Measurements from ENCODE around the gene PRMT2. TPM values are rescaled to one million over a fixed set of nuclear protein-coding genes. Genes with fewer than 3 reads are reported as not detected.

PRMT2 gene
- total RNA-seq, 1 experiment from 2014 or later, result 86.4 TPM

DNA sequence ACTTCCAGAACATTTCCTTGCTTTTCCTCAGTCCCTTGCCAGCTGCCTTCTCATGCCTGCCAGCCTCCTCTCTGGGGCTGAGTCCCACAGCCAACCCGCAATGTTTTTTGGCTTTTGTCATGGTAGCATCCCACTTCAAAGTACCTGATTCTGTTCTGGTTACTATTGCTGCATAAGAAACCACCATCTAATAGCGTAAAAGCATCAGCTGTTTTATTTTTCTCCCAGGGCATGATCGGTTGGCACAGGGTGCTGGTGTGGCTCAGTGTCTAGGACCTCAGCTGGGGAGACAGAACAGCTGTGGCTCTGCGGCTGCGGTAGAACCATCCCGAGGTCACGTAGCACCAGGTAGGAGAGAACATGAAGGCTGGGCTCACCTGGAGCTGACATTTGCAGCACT is 8.9 kb upstream of the PRMT2 start:
- Histone ChIP-seq H3K27ac (ENCODE audit: low read depth, low read length, poor library complexity, severe bottlenecking) (no peak overlapping the region), H3K4me1 (ENCODE audit: insufficient read depth, low read length, poor library complexity, severe bottlenecking) (no peaks in the 10 kb centered on the region), H3K9me3 (ENCODE audit: low read depth, low read length, poor library complexity, severe bottlenecking) (peaks cover 12% of the 10 kb centered on the region), H3K27me3 (replicated peaks; ENCODE audit: insufficient read depth, low read depth, low read length, poor library complexity) (no peaks in the 10 kb centered on the region), H3K36me3 (ENCODE audit: insufficient read depth, low read length, poor library complexity, severe bottlenecking) (no peaks in the 10 kb centered on the region), H3K4me3 (ENCODE audit: low read depth, low read length, poor library complexity, severe bottlenecking) (no peak overlapping the region)
- BruUV-seq (replicated peaks), result no TSS peak
- ChIA-PET CTCF (no interaction called here), POLR2A (ENCODE audit: low non-redundant PET) (no interaction called here)
- intact Hi-C loops (cut with micrococcal nuclease; ENCODE audit: unreplicated experiment), result no loop called here
- TF ChIP-seq EZH2 (IDR thresholded peaks at IDR 0.05; ENCODE audit: borderline replicate concordance, low read depth, low read length, poor library complexity, severe bottlenecking), result no peak
- TF ChIP-seq, protein P1, sequence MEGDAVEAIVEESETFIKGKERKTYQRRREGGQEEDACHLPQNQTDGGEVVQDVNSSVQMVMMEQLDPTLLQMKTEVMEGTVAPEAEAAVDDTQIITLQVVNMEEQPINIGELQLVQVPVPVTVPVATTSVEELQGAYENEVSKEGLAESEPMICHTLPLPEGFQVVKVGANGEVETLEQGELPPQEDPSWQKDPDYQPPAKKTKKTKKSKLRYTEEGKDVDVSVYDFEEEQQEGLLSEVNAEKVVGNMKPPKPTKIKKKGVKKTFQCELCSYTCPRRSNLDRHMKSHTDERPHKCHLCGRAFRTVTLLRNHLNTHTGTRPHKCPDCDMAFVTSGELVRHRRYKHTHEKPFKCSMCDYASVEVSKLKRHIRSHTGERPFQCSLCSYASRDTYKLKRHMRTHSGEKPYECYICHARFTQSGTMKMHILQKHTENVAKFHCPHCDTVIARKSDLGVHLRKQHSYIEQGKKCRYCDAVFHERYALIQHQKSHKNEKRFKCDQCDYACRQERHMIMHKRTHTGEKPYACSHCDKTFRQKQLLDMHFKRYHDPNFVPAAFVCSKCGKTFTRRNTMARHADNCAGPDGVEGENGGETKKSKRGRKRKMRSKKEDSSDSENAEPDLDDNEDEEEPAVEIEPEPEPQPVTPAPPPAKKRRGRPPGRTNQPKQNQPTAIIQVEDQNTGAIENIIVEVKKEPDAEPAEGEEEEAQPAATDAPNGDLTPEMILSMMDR (conservative IDR thresholded peaks at IDR 0.05; ENCODE audit: low read depth, low read length), result no peak
- DNase-seq (ENCODE audit: low spot score), result no peak

DNA sequence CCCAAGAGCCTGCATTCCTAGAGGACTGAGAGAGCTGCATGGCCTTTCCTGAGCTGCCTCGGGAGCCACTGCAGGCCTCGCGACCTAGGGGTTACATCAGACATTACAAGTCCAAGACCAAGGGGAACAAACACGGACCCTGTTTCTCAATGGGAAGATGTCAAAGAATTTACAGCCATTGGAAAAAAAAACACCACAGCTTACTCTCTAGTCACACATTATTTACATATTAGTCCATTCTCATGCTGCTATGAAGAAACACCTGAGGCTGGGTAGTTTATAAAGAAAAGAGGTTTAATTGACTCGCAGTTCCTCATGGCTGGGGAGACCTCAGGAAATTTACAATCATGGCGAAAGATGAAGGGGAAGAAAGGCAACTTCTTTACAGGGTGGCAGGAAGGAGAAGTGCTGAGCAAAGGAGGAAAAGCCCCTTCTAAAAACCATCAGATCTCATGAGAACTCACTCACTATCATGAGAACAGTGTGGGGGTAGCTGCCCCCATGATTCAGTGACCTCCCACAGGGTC is 8.4 kb upstream of the PRMT2 start:
- no peak overlapping the region for H3K4me3 ChIP-seq (ENCODE audit: low read depth, low read length, poor library complexity, severe bottlenecking)
- CTCF ChIA-PET, result no interaction called here

DNA sequence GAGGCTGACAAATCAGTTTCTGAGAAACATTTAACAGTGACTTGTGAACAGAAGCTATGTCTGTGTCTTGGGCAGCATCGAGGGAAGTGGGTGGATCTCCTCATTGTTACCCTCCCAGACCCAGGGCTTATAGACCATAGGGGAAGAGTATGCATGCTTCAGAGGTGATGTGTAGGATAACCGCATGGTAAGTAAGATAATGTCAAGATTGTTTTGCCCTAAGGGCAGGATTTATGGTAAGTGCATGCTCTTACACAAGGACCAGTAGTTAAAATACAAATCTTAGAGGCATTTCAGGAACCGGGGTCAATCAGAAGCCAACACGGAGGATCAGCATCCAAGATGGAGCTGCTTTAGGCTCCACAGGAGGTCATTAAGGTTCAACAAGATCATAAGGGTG is 7.7 kb upstream of the PRMT2 start:
- ChIA-PET POLR2A (ENCODE audit: low non-redundant PET) (no interaction called here), CTCF (no interaction called here)
- no TSS peak for BruUV-seq (replicated peaks)
- no peaks in the 10 kb centered on the region for H3K36me3 ChIP-seq (ENCODE audit: insufficient read depth, low read length, poor library complexity, severe bottlenecking)
- intact Hi-C loops (cut with micrococcal nuclease; ENCODE audit: unreplicated experiment), result no loop called here
- TF ChIP-seq, protein P1 (conservative IDR thresholded peaks at IDR 0.05; ENCODE audit: low read depth, low read length), result no peak
- TF ChIP-seq EZH2 (IDR thresholded peaks at IDR 0.05; ENCODE audit: borderline replicate concordance, low read depth, low read length, poor library complexity, severe bottlenecking), result no peak
- DNase-seq (ENCODE audit: low spot score), result no peak
- H3K4me3 ChIP-seq (ENCODE audit: low read depth, low read length, poor library complexity, severe bottlenecking), result no peak overlapping the region
- H3K27ac ChIP-seq (ENCODE audit: low read depth, low read length, poor library complexity, severe bottlenecking), result no peak overlapping the region
- H3K27me3 ChIP-seq (replicated peaks; ENCODE audit: insufficient read depth, low read depth, low read length, poor library complexity), result no peaks in the 10 kb centered on the region
- H3K4me1 ChIP-seq (ENCODE audit: insufficient read depth, low read length, poor library complexity, severe bottlenecking), result no peaks in the 10 kb centered on the region
- H3K9me3 ChIP-seq (ENCODE audit: low read depth, low read length, poor library complexity, severe bottlenecking), result peaks cover 12% of the 10 kb centered on the region

More for the DNA sequence above, 8.4 kb upstream of the PRMT2 start:
- no peak for TF ChIP-seq EZH2 (IDR thresholded peaks at IDR 0.05; ENCODE audit: borderline replicate concordance, low read depth, low read length, poor library complexity, severe bottlenecking)
- TF ChIP-seq, protein P1 (conservative IDR thresholded peaks at IDR 0.05; ENCODE audit: low read depth, low read length), result no peak
- Histone ChIP-seq H3K4me1 (ENCODE audit: insufficient read depth, low read length, poor library complexity, severe bottlenecking) (no peaks in the 10 kb centered on the region), H3K36me3 (ENCODE audit: insufficient read depth, low read length, poor library complexity, severe bottlenecking) (no peaks in the 10 kb centered on the region), H3K27me3 (replicated peaks; ENCODE audit: insufficient read depth, low read depth, low read length, poor library complexity) (no peaks in the 10 kb centered on the region), H3K27ac (ENCODE audit: low read depth, low read length, poor library complexity, severe bottlenecking) (no peak overlapping the region), H3K9me3 (ENCODE audit: low read depth, low read length, poor library complexity, severe bottlenecking) (peaks cover 12% of the 10 kb centered on the region)
- DNase-seq (ENCODE audit: low spot score), result no peak
- POLR2A ChIA-PET (ENCODE audit: low non-redundant PET), result no interaction called here
- intact Hi-C loops (cut with micrococcal nuclease; ENCODE audit: unreplicated experiment), result no loop called here
- no TSS peak for BruUV-seq (replicated peaks)
